ENCODE measurements around the gene EGFL8. TPM values are rescaled to one million over a fixed set of nuclear protein-coding genes. Genes with fewer than 3 reads are reported as not detected.
"Not testable (repeated sequence)": the region's sequence is repeated elsewhere in the genome, so short reads cannot be mapped to it uniquely, and the experiment has no call there.

EGFL8 gene
- total RNA-seq, 1 donor from 2014 or later: 3.4 TPM

- Mint-ChIP-seq H3K9me3 (no peaks in the 10 kb centered on the region), H3K4me3 (peak within 1 kb of the TSS; percentile 91)
These were observed 28.2 kb downstream of the EGFL8 start, which contains the start of gene GPSM3 for GRCh38 chr6:32192608-32193039. Gene GPSM3 (minus strand): TSS chr6:32192643. CDS start chr6:32192513, 130 bp downstream.

GRCh38 chr6:32193096-32193495 lies 28.7 kb downstream of the EGFL8 start:
- DNase-seq; ATAC-seq (ENCODE audit: low read depth); H3K27me3 Mint-ChIP-seq; H3K9me3 Mint-ChIP-seq: not testable (repeated sequence)
- POLR2A ChIA-PET: interaction anchor here (0.6 to 5.2 kb wide), 18 partner anchors 10 to 1078 kb away, joined by 3 to 102 read pairs (median 5); partner anchors contain the start of genes AGPAT1, ATF6B, DDX39B and DXO
- H3K27ac Mint-ChIP-seq: peak overlapping the region; percentile 96
- H3K4me3 Mint-ChIP-seq: peak overlapping the region; percentile 91
- CTCF ChIA-PET: interaction anchor here (0.8 to 1.0 kb wide), 4 partner anchors 38 to 661 kb away, joined by 3 to 5 read pairs (median 4); partner anchors contain the start of genes PSMB9 and TAP1
- H3K4me1 Mint-ChIP-seq: peaks cover 75% of the 10 kb centered on the region
- H3K36me3 Mint-ChIP-seq (ENCODE audit: low read depth): peaks cover 43% of the 10 kb centered on the region
- intact Hi-C loops (cut with micrococcal nuclease): loop anchor here (5.0 to 10.0 kb wide), 2 partner anchors 648 to 749 kb away; partner anchors contain the start of genes ATP6V1G2, DDX39B, HLA-DMB and NFKBIL1

More at GRCh38 chr6:32192608-32193039, 28.2 kb downstream of the EGFL8 start, which contains the start of gene GPSM3:
- Mint-ChIP-seq H3K27ac (peak within 1 kb of the TSS; percentile 96), H3K36me3 (ENCODE audit: low read depth) (peaks cover 47% of the 10 kb centered on the region), H3K27me3 (no peaks in the 10 kb centered on the region), H3K4me1 (peaks cover 80% of the 10 kb centered on the region)
- ChIA-PET CTCF (interaction anchor here (0.8 to 1.0 kb wide), 4 partner anchors 38 to 661 kb away, joined by 3 to 5 read pairs (median 4); partner anchors contain the start of genes PSMB9 and TAP1), POLR2A (interaction anchor here (0.5 to 5.2 kb wide), 21 partner anchors 10 to 1125 kb away, joined by 3 to 102 read pairs (median 4); partner anchors contain the start of genes AGPAT1, ATF6B, DDX39B and DXO)
- no peak for TF ChIP-seq CTCF (IDR thresholded peaks at IDR 0.05)
- intact Hi-C loops (cut with micrococcal nuclease): loop anchor here (5.0 to 10.0 kb wide), 2 partner anchors 648 to 750 kb away; partner anchors contain the start of genes ATP6V1G2, DDX39B, HLA-DMB and NFKBIL1
- DNase-seq (peak; percentile 59), ATAC-seq (ENCODE audit: low read depth) (no peak)

- DNase-seq: no peak
- Mint-ChIP-seq H3K27ac (peak overlapping the region; percentile 91), H3K4me1 (peaks cover 63% of the 10 kb centered on the region), H3K4me3 (peak overlapping the region; percentile 71), H3K9me3 (no peaks in the 10 kb centered on the region), H3K27me3 (no peaks in the 10 kb centered on the region), H3K36me3 (ENCODE audit: low read depth) (peaks cover 31% of the 10 kb centered on the region)
- intact Hi-C loops (cut with micrococcal nuclease): loop anchor here (2.0 to 10.0 kb wide), 3 partner anchors 650 to 776 kb away; partner anchors contain the start of genes ATP6V1G2, DDX39B, HLA-DMB and NFKBIL1
- no peak for TF ChIP-seq CTCF (IDR thresholded peaks at IDR 0.05)
- ChIA-PET CTCF (interaction anchor here (1.0 to 2.5 kb wide), 3 partner anchors 16 to 76 kb away, joined by 3 to 11 read pairs (median 6); no protein-coding TSS in a partner anchor), POLR2A (interaction anchor here (0.5 to 3.8 kb wide), 6 partner anchors 16 to 1077 kb away, joined by 3 to 69 read pairs (median 6); partner anchors contain the start of genes AGPAT1, RNF5, RPS18 and VPS52)
- ATAC-seq (ENCODE audit: low read depth): no peak
These were observed 30.0 kb downstream of the EGFL8 start for GRCh38 chr6:32194388-32194787.

GRCh38 chr6:32194825-32195651 lies 30.6 kb downstream of the EGFL8 start:
- H3K4me3 Mint-ChIP-seq: peak overlapping the region; percentile 99
- DNase-seq: no peak
- POLR2A ChIA-PET: interaction anchor here (0.5 to 3.8 kb wide), 28 partner anchors 8 to 1077 kb away, joined by 3 to 69 read pairs (median 4); partner anchors contain the start of genes AGPAT1, ATF6B, CSNK2B and DXO
- peaks cover 63% of the 10 kb centered on the region for H3K4me1 Mint-ChIP-seq
- CTCF ChIA-PET: interaction anchor here (1.0 to 2.5 kb wide), 7 partner anchors 13 to 76 kb away, joined by 3 to 11 read pairs (median 4); partner anchors contain the start of gene ATF6B
- ATAC-seq (ENCODE audit: low read depth): no peak
- peak overlapping the region; percentile 91 for H3K27ac Mint-ChIP-seq
- H3K36me3 Mint-ChIP-seq (ENCODE audit: low read depth): peaks cover 31% of the 10 kb centered on the region
- no peak for TF ChIP-seq CTCF (IDR thresholded peaks at IDR 0.05)
- no peaks in the 10 kb centered on the region for H3K27me3 Mint-ChIP-seq
- intact Hi-C loops (cut with micrococcal nuclease): loop anchor here (1.0 to 10.0 kb wide), 9 partner anchors 17 to 1397 kb away; partner anchors contain the start of genes ATP6V1G2, DDX39B, HLA-DMB and HSD17B8
- no peaks in the 10 kb centered on the region for H3K9me3 Mint-ChIP-seq

- POLR2A ChIA-PET: interaction anchor here (0.6 to 3.8 kb wide), 29 partner anchors 9 to 1102 kb away, joined by 3 to 69 read pairs (median 4); partner anchors contain the start of genes AGPAT1, ATF6B, CSNK2B and DXO
- ATAC-seq (ENCODE audit: low read depth) (peak; percentile 83), DNase-seq (peak; percentile 99)
- no peak for TF ChIP-seq CTCF (IDR thresholded peaks at IDR 0.05)
- Mint-ChIP-seq H3K4me3 (peak overlapping the region; percentile 99), H3K36me3 (ENCODE audit: low read depth) (peaks cover 25% of the 10 kb centered on the region), H3K27ac (peak overlapping the region; percentile 100), H3K4me1 (peaks cover 57% of the 10 kb centered on the region), H3K9me3 (no peaks in the 10 kb centered on the region), H3K27me3 (peaks cover 1% of the 10 kb centered on the region)
- intact Hi-C loops (cut with micrococcal nuclease): loop anchor here (1.0 to 10.0 kb wide), 8 partner anchors 17 to 1397 kb away; partner anchors contain the start of genes ATP6V1G2, DDX39B, HSD17B8 and NFKBIL1
- CTCF ChIA-PET: interaction anchor here (1.2 to 2.5 kb wide), 6 partner anchors 13 to 77 kb away, joined by 3 to 11 read pairs (median 5); partner anchors contain the start of gene ATF6B
These were observed 31.2 kb downstream of the EGFL8 start for GRCh38 chr6:32195652-32195901.
